Measurements from ENCODE around the gene ARID3B.

Gene ARID3B

DNA sequence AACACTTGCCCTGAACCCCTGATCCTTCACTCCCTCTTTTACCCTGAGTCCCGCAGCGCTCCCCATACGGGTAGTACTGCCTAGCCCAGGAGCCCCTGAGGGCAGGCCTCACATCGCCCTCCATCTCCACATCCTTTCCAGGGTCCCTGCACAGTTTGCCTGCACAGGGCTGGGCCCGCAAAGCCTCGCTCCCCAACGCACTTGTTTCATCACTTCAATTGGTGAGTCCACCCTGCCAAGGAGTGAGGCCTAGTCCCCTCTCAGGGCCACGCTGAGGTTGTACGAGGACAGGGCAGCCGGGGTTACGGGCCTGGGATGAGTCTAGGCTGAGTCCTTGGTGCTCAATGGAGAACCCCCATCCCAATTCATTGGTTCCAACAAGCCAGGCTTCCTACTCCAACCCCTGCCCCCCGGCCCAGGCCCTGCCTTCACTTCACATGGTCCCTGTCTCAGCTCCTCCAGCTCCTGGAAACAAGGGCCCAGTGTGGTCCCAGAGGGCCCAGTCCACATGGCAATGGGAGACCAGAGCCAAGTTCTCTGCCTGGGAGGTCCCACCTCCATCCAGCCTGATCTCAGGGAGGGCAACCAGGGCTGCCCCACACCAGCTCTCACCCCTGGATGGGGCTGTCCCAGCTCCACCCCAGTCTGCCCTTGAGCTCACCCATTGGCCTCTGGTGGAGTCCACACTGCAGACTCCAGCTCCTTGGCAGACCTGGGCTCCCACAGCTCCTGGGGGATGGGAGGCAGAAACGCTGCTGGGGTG, 62.2 kb downstream of the ARID3B start:
- Histone ChIP-seq H3K36me3 (ENCODE audit: insufficient read depth) (no peaks in the 10 kb centered on the region), H3K79me2 (ENCODE audit: insufficient read depth, low read depth) (no peaks in the 10 kb centered on the region), H3K4me3 (IDR thresholded peaks at IDR 0.05; ENCODE audit: insufficient read depth, low read depth, low read length) (no peak overlapping the region), H3K4me1 (ENCODE audit: low read depth, poor library complexity, severe bottlenecking) (no peaks in the 10 kb centered on the region), H3K27ac (no peak overlapping the region), H3K27me3 (ENCODE audit: insufficient read depth, low read depth) (no peaks in the 10 kb centered on the region), H4K20me1 (ENCODE audit: insufficient read depth) (no peaks in the 10 kb centered on the region), H2AFZ (ENCODE audit: low read depth) (no peak overlapping the region), H3K4me2 (no peak overlapping the region), H3K9ac (no peak overlapping the region)
- TF ChIP-seq, protein P1, sequence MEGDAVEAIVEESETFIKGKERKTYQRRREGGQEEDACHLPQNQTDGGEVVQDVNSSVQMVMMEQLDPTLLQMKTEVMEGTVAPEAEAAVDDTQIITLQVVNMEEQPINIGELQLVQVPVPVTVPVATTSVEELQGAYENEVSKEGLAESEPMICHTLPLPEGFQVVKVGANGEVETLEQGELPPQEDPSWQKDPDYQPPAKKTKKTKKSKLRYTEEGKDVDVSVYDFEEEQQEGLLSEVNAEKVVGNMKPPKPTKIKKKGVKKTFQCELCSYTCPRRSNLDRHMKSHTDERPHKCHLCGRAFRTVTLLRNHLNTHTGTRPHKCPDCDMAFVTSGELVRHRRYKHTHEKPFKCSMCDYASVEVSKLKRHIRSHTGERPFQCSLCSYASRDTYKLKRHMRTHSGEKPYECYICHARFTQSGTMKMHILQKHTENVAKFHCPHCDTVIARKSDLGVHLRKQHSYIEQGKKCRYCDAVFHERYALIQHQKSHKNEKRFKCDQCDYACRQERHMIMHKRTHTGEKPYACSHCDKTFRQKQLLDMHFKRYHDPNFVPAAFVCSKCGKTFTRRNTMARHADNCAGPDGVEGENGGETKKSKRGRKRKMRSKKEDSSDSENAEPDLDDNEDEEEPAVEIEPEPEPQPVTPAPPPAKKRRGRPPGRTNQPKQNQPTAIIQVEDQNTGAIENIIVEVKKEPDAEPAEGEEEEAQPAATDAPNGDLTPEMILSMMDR (conservative IDR thresholded peaks at IDR 0.05; ENCODE audit: low read depth, low read length), result no peak

DNA sequence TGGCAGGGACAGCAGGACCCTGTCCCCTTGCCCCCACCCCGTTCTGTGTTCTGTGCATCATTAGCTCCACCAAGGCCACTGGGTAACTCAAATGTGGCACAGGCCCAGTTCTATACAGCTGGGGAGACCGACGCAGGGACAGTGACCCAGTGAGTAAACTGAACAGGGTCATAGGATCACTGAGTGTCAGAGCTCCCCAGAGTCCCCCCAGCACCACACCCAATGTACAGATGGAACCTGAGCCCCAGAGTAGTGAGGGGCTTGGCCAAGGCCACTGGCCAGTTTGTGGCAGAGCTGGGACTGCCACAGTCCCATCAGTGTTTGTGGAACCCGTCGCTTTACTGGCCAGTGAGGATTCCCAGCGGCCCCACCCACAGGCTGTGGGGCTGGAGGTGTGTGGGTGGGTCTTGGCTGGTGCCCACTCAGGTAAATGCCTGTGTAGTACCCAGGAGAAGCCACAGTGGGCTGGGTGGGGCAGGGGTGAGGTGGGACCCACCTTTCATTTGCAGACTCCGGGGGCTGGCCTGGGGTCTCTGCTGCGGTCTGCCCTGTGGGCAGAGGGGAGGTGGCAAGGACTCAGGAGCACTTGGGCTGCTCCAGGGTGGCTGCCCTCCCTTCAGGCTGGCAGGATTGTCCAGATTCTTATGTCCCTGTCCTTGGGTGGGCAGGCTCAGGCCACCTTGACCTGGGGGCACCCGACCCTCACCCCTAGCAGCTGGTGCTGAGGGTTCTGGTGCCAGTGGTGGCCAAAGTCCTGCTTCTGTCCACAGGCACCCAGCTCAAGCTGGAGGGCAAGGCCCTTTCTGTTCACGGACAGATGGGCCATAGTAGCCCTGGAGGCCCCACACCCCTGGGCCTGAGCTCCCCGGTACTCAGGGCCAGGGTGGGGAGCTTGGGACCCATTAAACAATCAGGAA, 63.0 kb downstream of the ARID3B start:
- Histone ChIP-seq H3K9ac (no peak overlapping the region), H3K79me2 (ENCODE audit: insufficient read depth, low read depth) (no peaks in the 10 kb centered on the region), H3K4me3 (IDR thresholded peaks at IDR 0.05; ENCODE audit: insufficient read depth, low read depth, low read length) (no peak overlapping the region), H3K4me2 (no peak overlapping the region), H4K20me1 (ENCODE audit: insufficient read depth) (no peaks in the 10 kb centered on the region), H3K27me3 (ENCODE audit: insufficient read depth, low read depth) (no peaks in the 10 kb centered on the region), H3K36me3 (ENCODE audit: insufficient read depth) (no peaks in the 10 kb centered on the region), H3K27ac (no peak overlapping the region), H2AFZ (ENCODE audit: low read depth) (no peak overlapping the region), H3K4me1 (ENCODE audit: low read depth, poor library complexity, severe bottlenecking) (no peaks in the 10 kb centered on the region)
- TF ChIP-seq, protein P1 (conservative IDR thresholded peaks at IDR 0.05; ENCODE audit: low read depth, low read length), result no peak

DNA sequence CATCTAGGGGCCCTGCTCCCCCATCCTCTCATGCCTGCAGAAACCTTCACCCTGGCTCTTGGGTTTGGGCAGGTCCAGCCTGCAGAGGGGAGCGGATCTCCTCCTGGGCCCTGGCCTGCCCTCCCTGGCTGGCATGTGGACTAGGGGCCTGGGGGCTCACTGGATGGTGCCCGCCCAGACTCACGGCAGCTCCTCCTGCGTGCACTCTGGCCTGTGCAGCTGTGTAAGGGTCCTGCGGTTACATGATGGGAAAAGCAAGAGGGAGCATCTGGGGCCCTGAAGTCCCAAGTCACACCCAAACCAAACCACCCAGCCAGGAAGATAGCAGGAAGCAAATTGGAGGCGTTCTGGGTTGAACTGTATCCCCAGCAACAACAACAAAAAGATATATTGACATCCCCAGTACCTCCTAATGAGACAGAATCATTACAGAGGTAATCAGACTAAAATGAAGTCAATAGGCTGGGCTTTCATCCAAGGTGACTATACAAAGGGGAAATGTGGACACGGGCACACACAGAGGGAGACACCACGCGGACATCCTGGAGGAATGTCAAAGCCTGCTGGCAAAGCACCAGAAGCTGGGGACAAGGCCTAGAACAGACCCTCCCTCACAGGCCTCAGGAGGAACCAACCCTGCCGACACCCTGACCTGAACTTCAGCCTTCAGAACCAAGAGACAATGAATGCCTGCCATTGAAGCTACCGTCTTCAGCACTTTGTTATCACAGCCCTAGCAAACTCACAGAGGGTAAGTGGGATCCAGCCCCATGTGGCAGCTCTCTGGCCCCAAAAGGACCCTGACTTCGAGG, 64.2 kb downstream of the ARID3B start:
- no peaks in the 10 kb centered on the region for H3K4me1 ChIP-seq (ENCODE audit: low read depth, poor library complexity, severe bottlenecking)
- H3K27me3 ChIP-seq (ENCODE audit: insufficient read depth, low read depth), result no peaks in the 10 kb centered on the region
- no peak overlapping the region for H3K4me2 ChIP-seq
- TF ChIP-seq, protein P1 (conservative IDR thresholded peaks at IDR 0.05; ENCODE audit: low read depth, low read length), result no peak
- no peak overlapping the region for H3K4me3 ChIP-seq (IDR thresholded peaks at IDR 0.05; ENCODE audit: insufficient read depth, low read depth, low read length)
- no peak overlapping the region for H3K9ac ChIP-seq
- no peak overlapping the region for H2AFZ ChIP-seq (ENCODE audit: low read depth)
- H3K36me3 ChIP-seq (ENCODE audit: insufficient read depth), result no peaks in the 10 kb centered on the region
- no peaks in the 10 kb centered on the region for H3K79me2 ChIP-seq (ENCODE audit: insufficient read depth, low read depth)
- no peak overlapping the region for H3K27ac ChIP-seq
- H4K20me1 ChIP-seq (ENCODE audit: insufficient read depth), result no peaks in the 10 kb centered on the region

DNA sequence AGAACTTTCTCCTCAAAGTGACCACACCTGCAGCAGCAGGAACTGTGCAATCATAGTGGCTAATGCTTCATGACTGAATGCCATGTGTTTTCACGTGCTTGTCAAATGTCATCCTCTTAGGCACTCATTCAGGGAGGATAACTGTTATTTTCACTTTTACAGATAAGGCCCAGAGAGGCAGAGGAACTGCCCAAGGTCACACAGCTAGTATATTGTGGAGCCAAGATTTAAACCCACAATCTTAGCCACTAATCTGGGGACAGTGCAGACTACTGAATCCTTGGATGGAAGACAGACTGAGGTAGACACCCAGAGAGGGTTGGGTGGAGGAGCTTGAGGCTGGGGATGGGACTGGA, 64.8 kb downstream of the ARID3B start:
- H4K20me1 ChIP-seq (ENCODE audit: insufficient read depth), result no peaks in the 10 kb centered on the region

More for the DNA sequence above, 64.8 kb downstream of the ARID3B start:
- Histone ChIP-seq H3K36me3 (ENCODE audit: insufficient read depth) (no peaks in the 10 kb centered on the region), H3K4me3 (IDR thresholded peaks at IDR 0.05; ENCODE audit: insufficient read depth, low read depth, low read length) (no peak overlapping the region), H3K9ac (no peak overlapping the region), H3K27me3 (ENCODE audit: insufficient read depth, low read depth) (no peaks in the 10 kb centered on the region), H2AFZ (ENCODE audit: low read depth) (no peak overlapping the region), H3K79me2 (ENCODE audit: insufficient read depth, low read depth) (no peaks in the 10 kb centered on the region), H3K4me1 (ENCODE audit: low read depth, poor library complexity, severe bottlenecking) (no peaks in the 10 kb centered on the region), H3K4me2 (no peak overlapping the region), H3K27ac (no peak overlapping the region)
- TF ChIP-seq, protein P1 (conservative IDR thresholded peaks at IDR 0.05; ENCODE audit: low read depth, low read length), result no peak
